ENCODE data around the gene GRAMD1A. TPM values are rescaled to one million over a fixed set of nuclear protein-coding genes. Genes with fewer than 3 reads are reported as not detected.

The GRAMD1A gene
- total RNA-seq, 1 experiment from 2014 or later = 32.8 TPM

DNA sequence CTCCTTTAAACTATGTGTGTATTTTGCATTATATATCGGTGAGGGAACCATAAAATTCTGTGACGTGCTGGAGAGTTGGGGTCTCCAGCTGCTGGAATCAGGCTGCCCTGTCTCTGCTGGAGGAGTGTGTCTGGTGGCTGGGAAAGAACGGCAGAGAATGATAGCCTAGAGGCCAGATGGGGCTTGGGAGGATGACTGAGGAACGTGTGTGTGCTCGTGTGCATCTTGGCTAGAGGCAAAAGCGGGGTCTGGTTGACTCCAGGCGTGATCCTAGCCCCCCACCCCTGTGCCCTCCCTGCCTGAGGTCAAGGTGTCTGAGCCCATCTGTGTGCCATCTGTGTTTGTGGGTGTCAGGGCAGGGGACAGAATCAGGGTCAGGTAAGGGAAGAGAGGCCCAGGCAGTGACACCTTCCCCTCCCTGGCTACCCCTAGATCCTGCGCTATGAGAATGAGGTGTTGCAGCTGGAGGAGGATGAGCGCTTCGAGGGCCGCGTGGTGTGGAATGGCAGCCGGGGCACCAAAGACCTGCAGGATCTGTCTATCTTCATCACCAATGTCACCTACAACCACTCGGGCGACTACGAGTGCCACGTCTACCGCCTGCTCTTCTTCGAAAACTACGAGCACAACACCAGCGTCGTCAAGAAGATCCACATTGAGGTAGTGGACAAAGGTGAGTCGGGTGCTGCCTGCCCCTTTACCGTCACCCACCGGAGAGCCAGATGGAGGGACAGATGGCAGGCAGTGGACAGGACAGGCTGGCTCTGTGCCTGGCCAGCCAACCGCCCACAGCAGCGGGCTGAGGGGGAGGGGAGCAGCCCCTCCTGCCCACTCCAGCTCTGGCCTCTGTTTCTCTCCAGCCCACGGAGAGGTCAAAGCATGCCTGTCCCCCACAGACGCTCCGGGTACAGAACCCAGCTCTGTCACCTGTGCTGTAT lies 33.2 kb downstream of the GRAMD1A start:
- TF ChIP-seq, protein P1, sequence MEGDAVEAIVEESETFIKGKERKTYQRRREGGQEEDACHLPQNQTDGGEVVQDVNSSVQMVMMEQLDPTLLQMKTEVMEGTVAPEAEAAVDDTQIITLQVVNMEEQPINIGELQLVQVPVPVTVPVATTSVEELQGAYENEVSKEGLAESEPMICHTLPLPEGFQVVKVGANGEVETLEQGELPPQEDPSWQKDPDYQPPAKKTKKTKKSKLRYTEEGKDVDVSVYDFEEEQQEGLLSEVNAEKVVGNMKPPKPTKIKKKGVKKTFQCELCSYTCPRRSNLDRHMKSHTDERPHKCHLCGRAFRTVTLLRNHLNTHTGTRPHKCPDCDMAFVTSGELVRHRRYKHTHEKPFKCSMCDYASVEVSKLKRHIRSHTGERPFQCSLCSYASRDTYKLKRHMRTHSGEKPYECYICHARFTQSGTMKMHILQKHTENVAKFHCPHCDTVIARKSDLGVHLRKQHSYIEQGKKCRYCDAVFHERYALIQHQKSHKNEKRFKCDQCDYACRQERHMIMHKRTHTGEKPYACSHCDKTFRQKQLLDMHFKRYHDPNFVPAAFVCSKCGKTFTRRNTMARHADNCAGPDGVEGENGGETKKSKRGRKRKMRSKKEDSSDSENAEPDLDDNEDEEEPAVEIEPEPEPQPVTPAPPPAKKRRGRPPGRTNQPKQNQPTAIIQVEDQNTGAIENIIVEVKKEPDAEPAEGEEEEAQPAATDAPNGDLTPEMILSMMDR (conservative IDR thresholded peaks at IDR 0.05; ENCODE audit: low read depth, low read length) = no peak
- TF ChIP-seq EZH2phosphoT487 (IDR thresholded peaks at IDR 0.05; ENCODE audit: borderline replicate concordance, low read length) = no peak
- TF ChIP-seq EZH2 (IDR thresholded peaks at IDR 0.05; ENCODE audit: low read length, unreplicated experiment) = no peak
- intact Hi-C loops (cut with micrococcal nuclease) = no loop called here
- H3K4me2 ChIP-seq (ENCODE audit: low read length) = no peak overlapping the region
- H3K27me3 ChIP-seq (ENCODE audit: low read length) = no peaks in the 10 kb centered on the region
- H2AFZ ChIP-seq (ENCODE audit: low read length) = no peak overlapping the region
- H3K9me3 ChIP-seq (ENCODE audit: low read length) = no peaks in the 10 kb centered on the region
- H3K4me3 ChIP-seq (ENCODE audit: low read length) = no peak overlapping the region
- H3K4me1 ChIP-seq (ENCODE audit: insufficient read depth, low read length) = 0 out of 2 replicates have a peak, but pooled peaks cover 4% of the 10 kb centered on the region
- ChIA-PET CTCF (no interaction called here), POLR2A (ENCODE audit: unreplicated experiment) (no interaction called here)
- H4K20me1 ChIP-seq (ENCODE audit: low read length) = no peaks in the 10 kb centered on the region
- H3F3A ChIP-seq (ENCODE audit: low read length, unreplicated experiment) = no peaks in the 10 kb centered on the region
- H3K9ac ChIP-seq (ENCODE audit: low read length) = no peak overlapping the region
- no TSS peak for BruUV-seq (replicated peaks)
- ATAC-seq (no peak), DNase-seq (no peak)
- no peaks in the 10 kb centered on the region for H3K79me2 ChIP-seq (ENCODE audit: low read length)
- H3K36me3 ChIP-seq (ENCODE audit: low read depth, low read length) = no peaks in the 10 kb centered on the region
- no peaks in the 10 kb centered on the region for H3K9me2 ChIP-seq (replicated peaks; ENCODE audit: low read length)
- no peak overlapping the region for H3K27ac ChIP-seq (ENCODE audit: low read length)

DNA sequence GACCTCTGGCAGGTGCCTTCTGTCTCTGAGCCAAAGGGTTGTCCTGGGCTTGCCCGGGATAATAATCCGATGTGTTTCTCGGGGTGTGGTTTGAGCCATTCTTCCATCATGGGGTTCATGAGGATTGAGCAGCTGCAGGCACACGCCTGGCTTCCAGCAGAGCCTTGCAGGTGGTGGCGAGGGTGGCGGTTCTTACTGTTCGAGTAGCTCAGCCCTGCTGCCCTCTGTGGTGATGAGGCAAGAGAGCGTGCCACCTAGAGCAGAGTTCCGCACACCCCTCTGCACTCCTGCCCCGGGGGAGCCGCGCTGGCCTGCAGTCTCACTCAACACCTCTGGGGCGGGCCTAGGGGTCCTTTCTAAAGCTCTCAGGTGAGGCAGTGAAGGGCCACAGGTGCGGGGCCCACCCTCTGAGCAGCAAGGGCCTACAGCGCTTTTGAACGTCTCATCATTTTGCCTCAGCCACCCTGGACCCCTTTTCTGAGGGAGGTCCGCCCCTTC lies 33.9 kb downstream of the GRAMD1A start:
- Histone ChIP-seq H3K4me3 (ENCODE audit: low read length) (no peak overlapping the region), H3K9me3 (ENCODE audit: low read length) (no peaks in the 10 kb centered on the region), H2AFZ (ENCODE audit: low read length) (no peak overlapping the region), H3F3A (ENCODE audit: low read length, unreplicated experiment) (no peaks in the 10 kb centered on the region), H4K20me1 (ENCODE audit: low read length) (no peaks in the 10 kb centered on the region), H3K9ac (ENCODE audit: low read length) (no peak overlapping the region), H3K36me3 (ENCODE audit: low read depth, low read length) (no peaks in the 10 kb centered on the region), H3K79me2 (ENCODE audit: low read length) (no peaks in the 10 kb centered on the region), H3K27ac (ENCODE audit: low read length) (no peak overlapping the region), H3K4me1 (ENCODE audit: insufficient read depth, low read length) (0 out of 2 replicates have a peak, but pooled peaks cover 4% of the 10 kb centered on the region), H3K9me2 (replicated peaks; ENCODE audit: low read length) (no peaks in the 10 kb centered on the region), H3K4me2 (ENCODE audit: low read length) (no peak overlapping the region), H3K27me3 (ENCODE audit: low read length) (no peaks in the 10 kb centered on the region)
- DNase-seq (no peak), ATAC-seq (no peak)
- TF ChIP-seq, protein P1 (conservative IDR thresholded peaks at IDR 0.05; ENCODE audit: low read depth, low read length) = no peak
- no peak for TF ChIP-seq EZH2phosphoT487 (IDR thresholded peaks at IDR 0.05; ENCODE audit: borderline replicate concordance, low read length)
- no peak for TF ChIP-seq EZH2 (IDR thresholded peaks at IDR 0.05; ENCODE audit: low read length, unreplicated experiment)
- ChIA-PET CTCF (no interaction called here), POLR2A (ENCODE audit: unreplicated experiment) (no interaction called here)
- BruUV-seq (replicated peaks) = no TSS peak
- intact Hi-C loops (cut with micrococcal nuclease) = no loop called here
